ENCODE results near the gene TGIF2. TPM values are rescaled to one million over a fixed set of nuclear protein-coding genes. Genes with fewer than 3 reads are reported as not detected.
A peak's percentile ranks its signal among the peaks of the same experiment; 100 is the strongest.

TGIF2 gene
- total and polyA plus RNA-seq, 2 of the 13 experiments (the other 11 are each of a cell fraction or from before 2014, with no cell fraction given) = 41.3 to 53.9 TPM

DNA sequence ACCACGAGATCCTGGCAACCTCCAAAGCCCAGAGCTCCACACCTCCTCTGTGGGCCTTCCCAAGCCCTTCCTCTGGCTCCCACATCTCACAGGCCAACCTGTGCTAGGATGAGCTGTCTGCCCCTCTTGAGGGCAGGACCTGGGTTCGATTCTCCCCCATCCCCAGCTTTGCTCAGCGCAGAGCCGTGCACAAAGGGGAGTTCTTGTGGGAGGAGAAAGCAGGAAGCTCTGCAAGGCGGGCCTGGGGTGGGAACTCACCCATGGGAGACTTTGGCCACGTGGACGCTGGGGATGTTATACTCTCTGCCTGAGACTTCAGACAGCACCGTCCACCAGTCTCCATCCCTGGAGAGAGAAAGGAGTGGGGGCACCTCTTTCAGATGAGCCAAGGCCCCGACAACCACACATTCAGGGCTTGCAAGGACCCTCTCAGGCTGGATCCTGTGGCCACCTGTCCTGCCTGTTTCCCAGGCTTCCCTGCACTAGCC lies 59.9 kb downstream of the TGIF2 start (continued):
- TF ChIP-seq JUNB (CRISPR knock-in tag; IDR thresholded peaks at IDR 0.05; ENCODE audit: borderline replicate concordance) (no peak), JARID2 (CRISPR knock-in tag; IDR thresholded peaks at IDR 0.05; ENCODE audit: insufficient replicate concordance) (peak; percentile 18), USF2 (IDR thresholded peaks at IDR 0.05; ENCODE audit: low read depth, low read length) (no peak), USF2 (CRISPR knock-in tag; IDR thresholded peaks at IDR 0.05; ENCODE audit: borderline replicate concordance) (no peak), ETV6 (CRISPR knock-in tag; conservative IDR thresholded peaks at IDR 0.05) (no peak), ZNF572 (CRISPR knock-in tag; IDR thresholded peaks at IDR 0.05) (0 out of 2 replicates have a peak, but pooled peaks have one; percentile 56), REL (CRISPR knock-in tag; conservative IDR thresholded peaks at IDR 0.05) (no peak), ZNF709 (CRISPR knock-in tag; IDR thresholded peaks at IDR 0.05) (no peak), MED1 (CRISPR knock-in tag; IDR thresholded peaks at IDR 0.05) (no peak), NR0B2 (CRISPR knock-in tag; IDR thresholded peaks at IDR 0.05) (0 out of 2 replicates have a peak, but pooled peaks have one; percentile 43), ZNF235 (CRISPR knock-in tag; IDR thresholded peaks at IDR 0.05; ENCODE audit: borderline replicate concordance) (0 out of 2 replicates have a peak, but pooled peaks have one; percentile 40), ZNF549 (CRISPR knock-in tag; IDR thresholded peaks at IDR 0.05) (no peak), ZNF414 (CRISPR knock-in tag; IDR thresholded peaks at IDR 0.05) (no peak), CENPT (CRISPR knock-in tag; IDR thresholded peaks at IDR 0.05; ENCODE audit: low read depth) (no peak), ARHGAP35 (CRISPR knock-in tag; IDR thresholded peaks at IDR 0.05; ENCODE audit: borderline replicate concordance) (no peak), HNRNPK (IDR thresholded peaks at IDR 0.05; ENCODE audit: low read depth, low read length, poor library complexity, severe bottlenecking) (no peak), ZNF121 (CRISPR knock-in tag; IDR thresholded peaks at IDR 0.05) (no peak), NCOA2 (CRISPR knock-in tag; IDR thresholded peaks at IDR 0.05) (no peak; the same call in 1 of the 2 replicates), MXD3 (CRISPR knock-in tag; IDR thresholded peaks at IDR 0.05) (no peak), SOX13 (IDR thresholded peaks at IDR 0.05) (no peak), SOX13 (CRISPR knock-in tag; conservative IDR thresholded peaks at IDR 0.05 in 1 of 2, IDR thresholded peaks at IDR 0.05 in 1 of 2) (no peak), IKZF1 (IDR thresholded peaks at IDR 0.05) (no peak)
- TF ChIP-seq, protein P1, sequence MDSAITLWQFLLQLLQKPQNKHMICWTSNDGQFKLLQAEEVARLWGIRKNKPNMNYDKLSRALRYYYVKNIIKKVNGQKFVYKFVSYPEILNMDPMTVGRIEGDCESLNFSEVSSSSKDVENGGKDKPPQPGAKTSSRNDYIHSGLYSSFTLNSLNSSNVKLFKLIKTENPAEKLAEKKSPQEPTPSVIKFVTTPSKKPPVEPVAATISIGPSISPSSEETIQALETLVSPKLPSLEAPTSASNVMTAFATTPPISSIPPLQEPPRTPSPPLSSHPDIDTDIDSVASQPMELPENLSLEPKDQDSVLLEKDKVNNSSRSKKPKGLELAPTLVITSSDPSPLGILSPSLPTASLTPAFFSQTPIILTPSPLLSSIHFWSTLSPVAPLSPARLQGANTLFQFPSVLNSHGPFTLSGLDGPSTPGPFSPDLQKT (CRISPR knock-in tag; IDR thresholded peaks at IDR 0.05; ENCODE audit: borderline replicate concordance) = no peak
